Breast epithelium (tissue), 3 donors: ENCODE results near the gene OSBPL9.

ENCODE experiments used
- CTCF ChIP-seq, 3 donors: fragments of 450-650 bp; IDR thresholded peaks; one replicate each; pipeline ENCODE4 v1.5.1; 2016 to 2017; ENCODE audit warnings: antibody characterized with exemption in 3 of 3, mild to moderate bottlenecking in 3 of 3, moderate library complexity in 3 of 3
- POLR2A ChIP-seq: fragments of 450-650 bp; IDR thresholded peaks from one replicate; pipeline ENCODE4 v1.6.1; 2016; ENCODE audit warnings: antibody characterized with exemption, mild to moderate bottlenecking, moderate library complexity
- POLR2AphosphoS5 ChIP-seq, 3 donors: sonication (generic); formaldehyde crosslinking; IDR thresholded peaks; one replicate each; pipeline ENCODE4 v1.6.1; 2017; ENCODE audit warnings: antibody characterized with exemption in 3 of 3

- no peak for TF ChIP-seq CTCF (IDR thresholded peaks at IDR 0.05)
- no peak for TF ChIP-seq POLR2AphosphoS5 (IDR thresholded peaks at IDR 0.05)
- no peak for TF ChIP-seq POLR2A
These were observed 8.0 kb downstream of the OSBPL9 start for GRCh38 chr1:51624855-51625254.
